GM12873 (cell line): ENCODE data around the gene TBC1D3C.
"Not testable (repeated sequence)": the region's sequence is repeated elsewhere in the genome, so short reads cannot be mapped to it uniquely, and the experiment has no call there.

Experiments
- CTCF ChIP-seq: IDR thresholded peaks from 2 replicates; pipeline ENCODE4 v1.5.1; 2012; ENCODE audit warnings: low read depth, mild to moderate bottlenecking, moderate library complexity, low read length, control low read depth; ENCODE audit not compliant: insufficient read depth; ENCODE audit errors: missing control alignments

Gene TBC1D3C

GRCh38 chr17:38068534-38068933 is at the start of gene TBC1D3C:
Gene TBC1D3C (minus strand): TSS chr17:38068634. CDS start chr17:38067066, 1,568 bp downstream.
- not testable (repeated sequence) for TF ChIP-seq CTCF
